Panc1 (cell line): Measurements from ENCODE around the gene HTRA3. TPM values are rescaled to one million over a fixed set of nuclear protein-coding genes. Genes with fewer than 3 reads are reported as not detected.

Source experiments
- ATAC-seq: fragments of 200-7000 bp; cut with Tn5 transposase; 2 replicates; pipeline ENCODE4 v1.9.1; 2020; ENCODE audit warnings: mild to moderate bottlenecking, moderate library complexity
- BruUV-seq: library from RNA; stranded (reverse); fragments of 400-500 nt; replicated peaks from 2 replicates; lab custom pipeline; 2021; lab: Mats Ljungman, UMichigan
- CTCF ChIA-PET: fragments of 300-600 bp; sonication (Branson Sonifier 250); formaldehyde crosslinking; loops from one replicate; lab custom pipeline; 2022; ENCODE audit warnings: antibody characterized with exemption; lab: Charles Lee
- POLR2A ChIA-PET: fragments of 300-600 bp; sonication (Branson Sonifier 250); formaldehyde crosslinking; loops from one replicate; lab custom pipeline; 2022; ENCODE audit warnings: antibody characterized with exemption; lab: Charles Lee
- DNase-seq: peaks from one replicate; pipeline ENCODE4 v3.0.0-alpha.2; 2010; ENCODE audit warnings: low read depth, low spot score
- H3K27ac ChIP-seq: 2 replicates; pipeline ENCODE4 v1.5.1; 2011; ENCODE audit warnings: mild to moderate bottlenecking, low read length, inconsistent platforms
- H3K27me3 ChIP-seq: fragments of 200-500 bp; sonication (Bioruptor generic); 2 replicates; pipeline ENCODE4 v1.6.0; 2014; ENCODE audit warnings: low read length, inconsistent platforms; ENCODE audit not compliant: control insufficient read depth, insufficient read depth
- H3K36me3 ChIP-seq: fragments of 200-500 bp; sonication (Bioruptor generic); 2 replicates; pipeline ENCODE4 v1.5.1; 2014; ENCODE audit warnings: inconsistent platforms, mild to moderate bottlenecking, low read length, moderate library complexity; ENCODE audit not compliant: control insufficient read depth, insufficient read depth
- H3K4me1 ChIP-seq: 2 replicates; pipeline ENCODE4 v1.5.1; 2011; ENCODE audit warnings: inconsistent platforms, mild to moderate bottlenecking, low read length, moderate library complexity; ENCODE audit not compliant: control insufficient read depth, insufficient read depth
- H3K4me3 ChIP-seq, 2 experiments: 2 replicates each; pipeline ENCODE4 v1.5.1; 2011 to 2012; ENCODE audit warnings: low read depth in 2 of 2, low read length in 2 of 2, mild to moderate bottlenecking in 2 of 2, inconsistent platforms in 1 of 2, moderate library complexity in 1 of 2
- H3K9me3 ChIP-seq: fragments of 200-500 bp; sonication (Bioruptor generic); 2 replicates; pipeline ENCODE4 v1.5.1; 2014; ENCODE audit warnings: low read depth, mild to moderate bottlenecking, inconsistent platforms, low read length, moderate library complexity; ENCODE audit not compliant: control insufficient read depth, insufficient read depth
- POLR2AphosphoS5 ChIP-seq: IDR thresholded peaks from 2 replicates; pipeline ENCODE4 v1.6.1; 2012; ENCODE audit warnings: mild to moderate bottlenecking, low read depth, low read length, moderate library complexity
- SIN3A ChIP-seq: IDR thresholded peaks from 2 replicates; pipeline ENCODE4 v1.6.1; 2012; ENCODE audit warnings: low read depth, mild to moderate bottlenecking, low read length, moderate library complexity, borderline replicate concordance; ENCODE audit not compliant: insufficient read depth
- TCF7L2 ChIP-seq: IDR thresholded peaks from 2 replicates; pipeline ENCODE4 v1.6.1; 2011; ENCODE audit warnings: mild to moderate bottlenecking, low read depth, low read length, inconsistent platforms
- in situ Hi-C: cut with HindIII; loops from 2 replicates; pipeline ENCODE4 v1.10.0; 2016; ENCODE audit warnings: low sequenced_read_pairs, low pct_unique_long_range_greater_than_20kb
- intact Hi-C: fragments of 100-400 bp; cut with micrococcal nuclease; formaldehyde crosslinking; loops from one replicate; pipeline ENCODE4 v1.10.0; 2022; ENCODE audit not compliant: unreplicated experiment
- total RNA-seq: library from RNA; stranded (reverse); gene quantifications from one replicate; pipeline ENCODE4 v1.2.1, GENCODE V29; 2021; ENCODE audit not compliant: unreplicated experiment
- TF ChIP-seq, protein P1 (sequence below), 2 experiments: IDR thresholded peaks; 2 replicates each; pipeline ENCODE4 v1.6.1; 2011 to 2012; ENCODE audit warnings: low read depth in 2 of 2, control low read depth in 1 of 2, low read length in 1 of 2, mild to moderate bottlenecking in 1 of 2, moderate library complexity in 1 of 2; ENCODE audit not compliant: insufficient read depth in 1 of 2
- TF ChIP-seq, protein P2 (sequence below): fragments of 450-650 bp; IDR thresholded peaks from 2 replicates; pipeline ENCODE4 v1.5.1; 2017; ENCODE audit warnings: mild to moderate bottlenecking

The HTRA3 gene
- total RNA-seq, 1 experiment from 2014 or later: 0.98 TPM

- Histone ChIP-seq H3K4me1 (no peaks in the 10 kb centered on the region; the same call in 1 of the 2 replicates), H3K27ac (no peak overlapping the region), H3K27me3 (no peaks in the 10 kb centered on the region), H3K4me3 (no peak overlapping the region), H3K9me3 (no peaks in the 10 kb centered on the region), H3K36me3 (no peaks in the 10 kb centered on the region)
- ChIA-PET POLR2A (no interaction called here), CTCF (interaction anchor here (1.0 kb wide), 1 partner anchor 64 kb away, joined by 5 read pairs; no protein-coding TSS in a partner anchor)
- no peak for TF ChIP-seq POLR2AphosphoS5
- no peak for TF ChIP-seq SIN3A
- TF ChIP-seq, protein P1, sequence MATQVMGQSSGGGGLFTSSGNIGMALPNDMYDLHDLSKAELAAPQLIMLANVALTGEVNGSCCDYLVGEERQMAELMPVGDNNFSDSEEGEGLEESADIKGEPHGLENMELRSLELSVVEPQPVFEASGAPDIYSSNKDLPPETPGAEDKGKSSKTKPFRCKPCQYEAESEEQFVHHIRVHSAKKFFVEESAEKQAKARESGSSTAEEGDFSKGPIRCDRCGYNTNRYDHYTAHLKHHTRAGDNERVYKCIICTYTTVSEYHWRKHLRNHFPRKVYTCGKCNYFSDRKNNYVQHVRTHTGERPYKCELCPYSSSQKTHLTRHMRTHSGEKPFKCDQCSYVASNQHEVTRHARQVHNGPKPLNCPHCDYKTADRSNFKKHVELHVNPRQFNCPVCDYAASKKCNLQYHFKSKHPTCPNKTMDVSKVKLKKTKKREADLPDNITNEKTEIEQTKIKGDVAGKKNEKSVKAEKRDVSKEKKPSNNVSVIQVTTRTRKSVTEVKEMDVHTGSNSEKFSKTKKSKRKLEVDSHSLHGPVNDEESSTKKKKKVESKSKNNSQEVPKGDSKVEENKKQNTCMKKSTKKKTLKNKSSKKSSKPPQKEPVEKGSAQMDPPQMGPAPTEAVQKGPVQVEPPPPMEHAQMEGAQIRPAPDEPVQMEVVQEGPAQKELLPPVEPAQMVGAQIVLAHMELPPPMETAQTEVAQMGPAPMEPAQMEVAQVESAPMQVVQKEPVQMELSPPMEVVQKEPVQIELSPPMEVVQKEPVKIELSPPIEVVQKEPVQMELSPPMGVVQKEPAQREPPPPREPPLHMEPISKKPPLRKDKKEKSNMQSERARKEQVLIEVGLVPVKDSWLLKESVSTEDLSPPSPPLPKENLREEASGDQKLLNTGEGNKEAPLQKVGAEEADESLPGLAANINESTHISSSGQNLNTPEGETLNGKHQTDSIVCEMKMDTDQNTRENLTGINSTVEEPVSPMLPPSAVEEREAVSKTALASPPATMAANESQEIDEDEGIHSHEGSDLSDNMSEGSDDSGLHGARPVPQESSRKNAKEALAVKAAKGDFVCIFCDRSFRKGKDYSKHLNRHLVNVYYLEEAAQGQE (IDR thresholded peaks at IDR 0.05; ENCODE audit: insufficient read depth in 1 of 2, low read depth in 2 of 2, low read length in 1 of 2): no peak
- TF ChIP-seq TCF7L2: no peak
- TF ChIP-seq, protein P2, sequence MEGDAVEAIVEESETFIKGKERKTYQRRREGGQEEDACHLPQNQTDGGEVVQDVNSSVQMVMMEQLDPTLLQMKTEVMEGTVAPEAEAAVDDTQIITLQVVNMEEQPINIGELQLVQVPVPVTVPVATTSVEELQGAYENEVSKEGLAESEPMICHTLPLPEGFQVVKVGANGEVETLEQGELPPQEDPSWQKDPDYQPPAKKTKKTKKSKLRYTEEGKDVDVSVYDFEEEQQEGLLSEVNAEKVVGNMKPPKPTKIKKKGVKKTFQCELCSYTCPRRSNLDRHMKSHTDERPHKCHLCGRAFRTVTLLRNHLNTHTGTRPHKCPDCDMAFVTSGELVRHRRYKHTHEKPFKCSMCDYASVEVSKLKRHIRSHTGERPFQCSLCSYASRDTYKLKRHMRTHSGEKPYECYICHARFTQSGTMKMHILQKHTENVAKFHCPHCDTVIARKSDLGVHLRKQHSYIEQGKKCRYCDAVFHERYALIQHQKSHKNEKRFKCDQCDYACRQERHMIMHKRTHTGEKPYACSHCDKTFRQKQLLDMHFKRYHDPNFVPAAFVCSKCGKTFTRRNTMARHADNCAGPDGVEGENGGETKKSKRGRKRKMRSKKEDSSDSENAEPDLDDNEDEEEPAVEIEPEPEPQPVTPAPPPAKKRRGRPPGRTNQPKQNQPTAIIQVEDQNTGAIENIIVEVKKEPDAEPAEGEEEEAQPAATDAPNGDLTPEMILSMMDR: no peak
- no TSS peak for BruUV-seq
- in situ Hi-C loops (no loop called here), intact Hi-C loops (no loop called here)
- ATAC-seq (no peak), DNase-seq (no peak)
Measured at GRCh38 chr4:8240211-8241041, 29.1 kb upstream of the HTRA3 start.

GRCh38 chr4:8241211-8241779 is 28.3 kb upstream of the HTRA3 start:
- H3K27me3 ChIP-seq: no peaks in the 10 kb centered on the region
- ChIA-PET POLR2A (no interaction called here), CTCF (interaction anchor here (1.0 to 1.6 kb wide), 2 partner anchors 25 to 65 kb away, joined by 5 to 7 read pairs; no protein-coding TSS in a partner anchor)
- in situ Hi-C loops: no loop called here
- H3K9me3 ChIP-seq: no peaks in the 10 kb centered on the region
- H3K27ac ChIP-seq: no peak overlapping the region
- DNase-seq: no peak
- TF ChIP-seq SIN3A (no peak), TCF7L2 (no peak), POLR2AphosphoS5 (no peak)
- TF ChIP-seq, protein P1 (IDR thresholded peaks at IDR 0.05; ENCODE audit: insufficient read depth in 1 of 2, low read depth in 2 of 2, low read length in 1 of 2): no peak
- TF ChIP-seq, protein P2: no peak
- intact Hi-C loops: no loop called here
- no peak for ATAC-seq
- H3K4me1 ChIP-seq: no peaks in the 10 kb centered on the region; the same call in 1 of the 2 replicates
- BruUV-seq: no TSS peak
- H3K36me3 ChIP-seq: no peaks in the 10 kb centered on the region
- H3K4me3 ChIP-seq: no peak overlapping the region
